Pancreas (tissue), 10 donors: ENCODE results near the gene XCR1. TPM values are rescaled to one million over a fixed set of nuclear protein-coding genes. Genes with fewer than 3 reads are reported as not detected.

Experiments
- ATAC-seq, 4 donors: fragments of 200-7000 bp; cut with Tn5 transposase; one replicate each; pipeline versions ENCODE4 v1.8.0 to v1.9.1; 2020; ENCODE audit warnings: mild to moderate bottlenecking in 4 of 4, moderate library complexity in 4 of 4
- DNase-seq, 6 donors: peaks; one replicate each; pipeline ENCODE4 v3.0.0-alpha.2; 2020
- FAIRE-seq: peaks from 2 replicates; lab custom pipeline; 2012; peaks lifted over from hg19 to GRCh38; lab: Jason Lieb, UNC
- H3K27ac ChIP-seq, 4 donors: fragments of 200-600 bp; sonication (generic); 1 replicate in 3 of 4; 2 replicates in 1 of 4; pipeline versions ENCODE4 v1.5.0 to v1.8.0; 2020
- H3K27me3 ChIP-seq, 4 donors: fragments of 200-600 bp; one replicate each; pipeline ENCODE4 v1.8.0; 2021
- H3K36me3 ChIP-seq, 3 donors: fragments of 200-600 bp; sonication (generic) in 1 of 3; one replicate each; pipeline versions ENCODE4 v1.5.0 to v1.8.0; 2020 to 2021
- H3K4me1 ChIP-seq, 3 donors: fragments of 200-600 bp; one replicate each; pipeline ENCODE4 v1.8.0; 2021
- H3K4me3 ChIP-seq, 4 donors: fragments of 200-600 bp; sonication (generic) in 2 of 4; one replicate each; pipeline versions ENCODE4 v1.5.0 to v1.8.0; 2020 to 2021
- H3K9me3 ChIP-seq, 4 donors: fragments of 200-600 bp; one replicate each; pipeline ENCODE4 v1.8.0; 2021
- CTCF ChIP-seq, 4 donors: fragments of 200-600 bp; sonication (generic) in 3 of 4; IDR thresholded peaks; one replicate each; pipeline versions ENCODE4 v1.5.0 to v1.8.0; 2021; ENCODE audit warnings: antibody characterized with exemption in 4 of 4
- WGBS, 2 donors: extraction: QIAGEN DNeasy Blood & Tissue Kit; methylation state at CpG; one replicate each; pipeline ENCODE4 v1.1.7; 2013; 5-methylcytosine and 5-hydroxymethylcytosine counted together
- intact Hi-C, 3 donors: fragments of 100-400 bp; cut with DNase I; formaldehyde crosslinking; loops; one replicate each; pipeline versions ENCODE4 v1.11.1 to v1.14.2; 2022
- polyA plus RNA-seq, 2 donors: library from polyadenylated mRNA; stranded (reverse); fragments of 200-250 nt; gene quantifications; one replicate each; pipeline ENCODE4 v1.2.3, GENCODE V29; 2013
- total RNA-seq, 6 donors: library from RNA; stranded (reverse); fragmentation: NEBNext Ultra II Directional in 4 of 6; extraction: Animal tissue kit (Norgen Biotek cat#: 25700) in 4 of 6; gene quantifications; one replicate each; pipeline versions ENCODE4 v1.2.1 to v1.2.4, GENCODE V29; 2021 to 2023
- donor health status: healthy with polysubstance abuse.
- donor health status: DM: no; HTN: no; CAD: no; lungs with moderate emphysema.
- donor health status: DM: no; HTN: no; CAD: no.
- donor health status: control.
- donor health status: control.
- donor health status: Bipolar disorder and iron deficiency.
- donor health status: DM: yes; HTN: yes; CAD: no.
- donor health status: DM: no; HTN: no; CAD: no.
- donor health status: DM: no; HTN: no; CAD: no.
- donor health status: DM: yes; HTN: yes; CAD: no.

The XCR1 gene
- total and polyA plus RNA-seq, 8 donors, result 0.04 to 0.31 (median 0.20) TPM; not detected in 4

GRCh38 chr3:45980819-45981218 is 46.5 kb downstream of the XCR1 start:
- no peak overlapping the region for H3K27ac ChIP-seq
- TF ChIP-seq CTCF (IDR thresholded peaks at IDR 0.05), result no peak
- H3K27me3 ChIP-seq, result no peaks in the 10 kb centered on the region
- intact Hi-C loops, result no loop called here
- no peaks in the 10 kb centered on the region for H3K9me3 ChIP-seq
- DNase-seq (no peak), FAIRE-seq (no peak), ATAC-seq (no peak)
- peaks cover 0 to 41% (median 0%) of the 10 kb centered on the region in 3 donors for H3K36me3 ChIP-seq
- H3K4me3 ChIP-seq, result no peak overlapping the region
- 94% methylated on average over 2 of the region's 2 CpGs for WGBS, 2 donors
- H3K4me1 ChIP-seq, result peaks cover 17 to 30% (median 20%) of the 10 kb centered on the region in 3 donors

GRCh38 chr3:45980229-45980813 is 47.0 kb downstream of the XCR1 start:
- Histone ChIP-seq H3K4me3 (no peak overlapping the region), H3K27me3 (no peaks in the 10 kb centered on the region), H3K36me3 (peaks cover 0 to 41% (median 0%) of the 10 kb centered on the region in 3 donors), H3K9me3 (no peaks in the 10 kb centered on the region), H3K27ac (no peak overlapping the region), H3K4me1 (peaks cover 12 to 25% (median 15%) of the 10 kb centered on the region in 3 donors)
- WGBS, 2 donors, result 89 to 90% methylated on average over 7 of the region's 7 CpGs
- FAIRE-seq, result no peak
- ATAC-seq, result no peak
- no peak for TF ChIP-seq CTCF (IDR thresholded peaks at IDR 0.05)
- DNase-seq, result no peak
- intact Hi-C loops, result no loop called here

- Histone ChIP-seq H3K4me1 (peaks cover 5 to 16% (median 6%) of the 10 kb centered on the region in 3 donors), H3K27me3 (no peaks in the 10 kb centered on the region), H3K27ac (no peak overlapping the region), H3K9me3 (no peaks in the 10 kb centered on the region), H3K4me3 (no peak overlapping the region), H3K36me3 (peaks cover 0 to 49% (median 0%) of the 10 kb centered on the region in 3 donors)
- no peak for FAIRE-seq
- WGBS, 2 donors, result 90 to 98% methylated on average over 4 of the region's 4 CpGs
- no peak for TF ChIP-seq CTCF (IDR thresholded peaks at IDR 0.05)
- intact Hi-C loops, result no loop called here
- ATAC-seq, result no peak
- no peak for DNase-seq
These were observed 47.9 kb downstream of the XCR1 start for GRCh38 chr3:45979378-45979777.

DNA sequence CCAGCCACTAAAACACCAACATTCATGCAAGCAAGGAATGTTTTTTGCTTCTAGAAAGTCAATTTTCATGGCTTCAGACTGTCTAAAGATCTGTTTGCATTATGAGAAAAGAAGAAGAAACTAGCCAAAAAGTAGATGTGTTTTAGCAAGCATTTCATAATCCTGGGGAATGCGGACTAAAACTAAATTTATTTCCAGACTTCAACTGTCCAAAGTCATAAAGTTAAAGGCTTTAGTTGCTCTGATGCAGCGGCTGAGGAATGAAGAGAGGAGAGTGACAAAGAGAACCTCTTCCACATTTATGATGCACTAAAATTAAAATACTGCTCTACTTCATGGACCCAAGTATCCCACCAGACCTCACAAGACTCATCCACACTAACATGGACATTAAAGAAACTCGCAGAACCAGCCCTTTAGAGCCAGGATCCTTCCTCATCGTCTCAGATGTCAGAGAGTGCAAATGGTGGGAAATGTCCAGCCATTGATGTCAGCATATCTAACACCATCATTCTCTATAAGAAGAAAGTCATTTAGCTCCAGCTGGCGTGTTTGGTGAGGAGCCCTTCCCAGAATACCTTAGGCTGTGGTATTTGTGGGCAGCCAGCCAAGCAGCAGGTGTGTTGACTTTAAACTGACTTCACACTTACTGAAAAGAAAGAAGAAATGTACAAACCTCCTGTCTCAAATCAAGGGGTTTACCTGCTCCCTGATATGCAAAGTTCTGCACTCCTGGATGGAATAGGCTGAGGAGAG is 49.1 kb downstream of the XCR1 start:
- peak; percentile 74 to 90 (median 84) for ATAC-seq
- no peak for TF ChIP-seq CTCF (IDR thresholded peaks at IDR 0.05)
- WGBS, 2 donors, result 71 to 75% methylated on average over 5 of the region's 5 CpGs
- no peak for FAIRE-seq
- intact Hi-C loops, result no loop called here
- H3K4me1 ChIP-seq, result peaks cover 0 to 6% (median under 1%) of the 10 kb centered on the region in 3 donors
- peak overlapping the region in 1 of 4 donors; percentile 10 for H3K27ac ChIP-seq
- H3K9me3 ChIP-seq, result no peaks in the 10 kb centered on the region
- no peak overlapping the region for H3K4me3 ChIP-seq
- peak; percentile 69 to 87 (median 81) for DNase-seq
- no peaks in the 10 kb centered on the region for H3K27me3 ChIP-seq
- peaks cover 0 to 56% (median 0%) of the 10 kb centered on the region in 3 donors for H3K36me3 ChIP-seq
